ENCODE data around the gene ACTRT2.

The ACTRT2 gene

GRCh38 chr1:3054474-3054873, 33.2 kb downstream of the ACTRT2 start:
- Histone ChIP-seq H3K4me3 (ENCODE audit: low read length) (no peak overlapping the region), H3K27ac (ENCODE audit: low read depth, low read length) (no peak overlapping the region), H3K36me3 (ENCODE audit: insufficient read depth, low read length) (no peaks in the 10 kb centered on the region), H3K9ac (ENCODE audit: low read depth, low read length) (no peak overlapping the region), H3K27me3 (ENCODE audit: insufficient read depth, low read length) (peaks cover 12% of the 10 kb centered on the region; the same call in 1 of the 2 replicates), H3K9me3 (ENCODE audit: insufficient read depth, low read depth, low read length) (0 out of 2 replicates have a peak, but pooled peaks cover 14% of the 10 kb centered on the region), H3K4me1 (ENCODE audit: insufficient read depth, low read length) (no peaks in the 10 kb centered on the region)
- WGBS, result 87% methylated on average over 12 of the region's 12 CpGs

DNA sequence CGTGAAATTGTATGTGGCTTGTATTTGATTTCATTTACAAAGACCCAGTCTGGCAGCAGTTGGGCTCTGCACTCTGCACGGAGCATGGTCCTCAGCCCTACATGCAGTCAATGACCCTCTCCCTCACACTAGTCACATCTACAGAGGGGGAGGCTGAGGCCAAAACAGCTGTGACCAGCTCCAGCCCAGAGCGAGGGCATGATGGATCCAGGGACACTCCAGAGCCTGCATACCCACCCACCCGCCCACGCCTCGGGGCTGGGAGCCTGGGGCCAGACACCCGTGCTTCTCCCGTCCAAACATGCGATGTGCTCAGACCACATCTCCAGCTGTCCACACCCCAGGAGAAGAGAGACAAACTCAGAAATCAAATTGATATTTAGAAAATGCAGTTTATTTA, 33.8 kb downstream of the ACTRT2 start:
- 84% methylated on average over 8 of the region's 9 CpGs for WGBS
- H3K4me1 ChIP-seq (ENCODE audit: insufficient read depth, low read length), result no peaks in the 10 kb centered on the region
- peaks cover 12% of the 10 kb centered on the region; the same call in 1 of the 2 replicates for H3K27me3 ChIP-seq (ENCODE audit: insufficient read depth, low read length)
- no peak overlapping the region for H3K27ac ChIP-seq (ENCODE audit: low read depth, low read length)
- 0 out of 2 replicates have a peak, but pooled peaks cover 14% of the 10 kb centered on the region for H3K9me3 ChIP-seq (ENCODE audit: insufficient read depth, low read depth, low read length)
- no peak overlapping the region for H3K4me3 ChIP-seq (ENCODE audit: low read length)
- H3K9ac ChIP-seq (ENCODE audit: low read depth, low read length), result no peak overlapping the region
- no peaks in the 10 kb centered on the region for H3K36me3 ChIP-seq (ENCODE audit: insufficient read depth, low read length)

DNA sequence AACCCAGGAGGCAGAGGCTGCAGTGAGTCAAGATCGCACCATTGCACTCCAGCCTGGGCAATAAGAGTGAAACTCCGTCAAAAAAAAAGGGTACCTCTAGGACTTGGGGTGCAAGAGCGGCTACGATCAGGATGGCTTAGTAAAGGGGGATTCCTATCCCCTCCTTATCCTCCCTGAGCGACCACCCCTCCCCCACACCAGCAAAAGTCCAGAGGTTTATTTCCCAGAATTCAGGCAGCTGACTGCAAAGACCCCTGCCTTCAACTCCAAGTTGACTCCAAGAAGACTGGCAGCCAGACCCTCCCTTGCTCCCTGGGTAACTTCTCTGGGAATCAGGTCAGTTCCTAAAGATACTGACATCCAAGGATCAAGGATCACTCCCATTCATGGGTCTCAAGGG, 35.4 kb downstream of the ACTRT2 start:
- Histone ChIP-seq H3K9ac (ENCODE audit: low read depth, low read length) (no peak overlapping the region), H3K4me1 (ENCODE audit: insufficient read depth, low read length) (no peaks in the 10 kb centered on the region), H3K36me3 (ENCODE audit: insufficient read depth, low read length) (no peaks in the 10 kb centered on the region), H3K9me3 (ENCODE audit: insufficient read depth, low read depth, low read length) (0 out of 2 replicates have a peak, but pooled peaks cover 8% of the 10 kb centered on the region), H3K27me3 (ENCODE audit: insufficient read depth, low read length) (peaks cover 24% of the 10 kb centered on the region), H3K27ac (ENCODE audit: low read depth, low read length) (no peak overlapping the region), H3K4me3 (ENCODE audit: low read length) (no peak overlapping the region)
- 78% methylated on average over 5 of the region's 5 CpGs for WGBS

- no peaks in the 10 kb centered on the region for H3K36me3 ChIP-seq (ENCODE audit: insufficient read depth, low read length)
- peaks cover 7% of the 10 kb centered on the region; the same call in 1 of the 2 replicates for H3K4me1 ChIP-seq (ENCODE audit: insufficient read depth, low read length)
- no peak overlapping the region for H3K9ac ChIP-seq (ENCODE audit: low read depth, low read length)
- H3K27ac ChIP-seq (ENCODE audit: low read depth, low read length), result no peak overlapping the region
- 69% methylated on average over 10 of the region's 10 CpGs for WGBS
- peaks cover 42% of the 10 kb centered on the region for H3K27me3 ChIP-seq (ENCODE audit: insufficient read depth, low read length)
- no peak overlapping the region for H3K4me3 ChIP-seq (ENCODE audit: low read length)
- 0 out of 2 replicates have a peak, but pooled peaks cover 5% of the 10 kb centered on the region for H3K9me3 ChIP-seq (ENCODE audit: insufficient read depth, low read depth, low read length)
Observed at GRCh38 chr1:3058263-3059030, 37.2 kb downstream of the ACTRT2 start.

DNA sequence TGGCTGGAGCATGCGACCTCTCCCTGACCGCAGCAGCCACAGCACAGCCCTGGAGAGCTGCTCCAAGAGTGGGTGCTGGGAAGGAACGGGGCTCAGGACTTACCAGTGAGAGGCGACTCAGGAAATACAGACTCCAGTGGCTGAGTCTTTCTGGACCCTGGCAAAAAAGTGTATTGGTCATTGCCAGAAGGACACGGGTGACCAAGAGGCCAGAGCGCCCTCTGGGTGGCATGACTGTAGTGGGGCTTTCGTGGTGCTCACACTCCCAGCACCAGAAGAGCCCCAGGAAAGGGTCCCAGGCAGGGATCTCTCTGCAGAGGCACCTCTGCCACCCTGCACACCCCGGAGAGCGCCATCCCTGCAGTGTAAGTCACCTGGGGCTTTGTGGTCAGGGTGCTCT, 38.9 kb downstream of the ACTRT2 start:
- 81% methylated on average over 9 of the region's 9 CpGs for WGBS
- H3K9ac ChIP-seq (ENCODE audit: low read depth, low read length), result no peak overlapping the region
- H3K27me3 ChIP-seq (ENCODE audit: insufficient read depth, low read length), result peaks cover 59% of the 10 kb centered on the region

GRCh38 chr1:3060601-3061551, 39.6 kb downstream of the ACTRT2 start:
- Histone ChIP-seq H3K4me3 (ENCODE audit: low read length) (no peak overlapping the region), H3K27ac (ENCODE audit: low read depth, low read length) (no peak overlapping the region), H3K36me3 (ENCODE audit: insufficient read depth, low read length) (no peaks in the 10 kb centered on the region), H3K27me3 (ENCODE audit: insufficient read depth, low read length) (peaks cover 66% of the 10 kb centered on the region), H3K4me1 (ENCODE audit: insufficient read depth, low read length) (peaks cover 7% of the 10 kb centered on the region; the same call in 1 of the 2 replicates), H3K9me3 (ENCODE audit: insufficient read depth, low read depth, low read length) (no peaks in the 10 kb centered on the region), H3K9ac (ENCODE audit: low read depth, low read length) (no peak overlapping the region)
- WGBS, result 73% methylated on average over 15 of the region's 15 CpGs

More for the DNA sequence above, 38.9 kb downstream of the ACTRT2 start:
- Histone ChIP-seq H3K9me3 (ENCODE audit: insufficient read depth, low read depth, low read length) (no peaks in the 10 kb centered on the region), H3K36me3 (ENCODE audit: insufficient read depth, low read length) (no peaks in the 10 kb centered on the region), H3K27ac (ENCODE audit: low read depth, low read length) (no peak overlapping the region), H3K4me3 (ENCODE audit: low read length) (no peak overlapping the region), H3K4me1 (ENCODE audit: insufficient read depth, low read length) (peaks cover 7% of the 10 kb centered on the region; the same call in 1 of the 2 replicates)

GRCh38 chr1:3061566-3061965, 40.3 kb downstream of the ACTRT2 start:
- H3K27ac ChIP-seq (ENCODE audit: low read depth, low read length), result no peak overlapping the region
- no peaks in the 10 kb centered on the region for H3K36me3 ChIP-seq (ENCODE audit: insufficient read depth, low read length)
- H3K4me3 ChIP-seq (ENCODE audit: low read length), result no peak overlapping the region
- no peaks in the 10 kb centered on the region for H3K9me3 ChIP-seq (ENCODE audit: insufficient read depth, low read depth, low read length)
- H3K4me1 ChIP-seq (ENCODE audit: insufficient read depth, low read length), result peaks cover 7% of the 10 kb centered on the region; the same call in 1 of the 2 replicates
- H3K9ac ChIP-seq (ENCODE audit: low read depth, low read length), result no peak overlapping the region
- H3K27me3 ChIP-seq (ENCODE audit: insufficient read depth, low read length), result peaks cover 73% of the 10 kb centered on the region
- WGBS, result 74% methylated on average over 4 of the region's 5 CpGs

GRCh38 chr1:3061981-3062615, 40.8 kb downstream of the ACTRT2 start:
- H3K27me3 ChIP-seq (ENCODE audit: insufficient read depth, low read length), result peaks cover 76% of the 10 kb centered on the region
- peaks cover 7% of the 10 kb centered on the region; the same call in 1 of the 2 replicates for H3K4me1 ChIP-seq (ENCODE audit: insufficient read depth, low read length)
- H3K4me3 ChIP-seq (ENCODE audit: low read length), result peak overlapping the region; percentile 39
- no peaks in the 10 kb centered on the region for H3K36me3 ChIP-seq (ENCODE audit: insufficient read depth, low read length)
- H3K9ac ChIP-seq (ENCODE audit: low read depth, low read length), result no peak overlapping the region
- no peaks in the 10 kb centered on the region for H3K9me3 ChIP-seq (ENCODE audit: insufficient read depth, low read depth, low read length)
- no peak overlapping the region for H3K27ac ChIP-seq (ENCODE audit: low read depth, low read length)
- WGBS, result 42% methylated on average over 21 of the region's 21 CpGs

GRCh38 chr1:3062616-3063378, 41.5 kb downstream of the ACTRT2 start:
- Histone ChIP-seq H3K9me3 (ENCODE audit: insufficient read depth, low read depth, low read length) (no peaks in the 10 kb centered on the region), H3K27ac (ENCODE audit: low read depth, low read length) (no peak overlapping the region), H3K27me3 (ENCODE audit: insufficient read depth, low read length) (peaks cover 80% of the 10 kb centered on the region), H3K4me3 (ENCODE audit: low read length) (peak overlapping the region; percentile 51), H3K36me3 (ENCODE audit: insufficient read depth, low read length) (no peaks in the 10 kb centered on the region), H3K4me1 (ENCODE audit: insufficient read depth, low read length) (peaks cover 7% of the 10 kb centered on the region; the same call in 1 of the 2 replicates), H3K9ac (ENCODE audit: low read depth, low read length) (no peak overlapping the region)
- WGBS, result 5% methylated on average over 32 of the region's 50 CpGs

Data from HUES64 (cell line).